ENCODE data around the gene CXorf49.

CXorf49 gene

GRCh38 chrX:71666240-71667223, 51.6 kb downstream of the CXorf49 start:
- no peaks in the 10 kb centered on the region for H3K9me3 ChIP-seq
- no peak for DNase-seq
- H3K27me3 ChIP-seq, result no peaks in the 10 kb centered on the region
- H3K36me3 ChIP-seq, result no peaks in the 10 kb centered on the region
- TF ChIP-seq, protein P1, sequence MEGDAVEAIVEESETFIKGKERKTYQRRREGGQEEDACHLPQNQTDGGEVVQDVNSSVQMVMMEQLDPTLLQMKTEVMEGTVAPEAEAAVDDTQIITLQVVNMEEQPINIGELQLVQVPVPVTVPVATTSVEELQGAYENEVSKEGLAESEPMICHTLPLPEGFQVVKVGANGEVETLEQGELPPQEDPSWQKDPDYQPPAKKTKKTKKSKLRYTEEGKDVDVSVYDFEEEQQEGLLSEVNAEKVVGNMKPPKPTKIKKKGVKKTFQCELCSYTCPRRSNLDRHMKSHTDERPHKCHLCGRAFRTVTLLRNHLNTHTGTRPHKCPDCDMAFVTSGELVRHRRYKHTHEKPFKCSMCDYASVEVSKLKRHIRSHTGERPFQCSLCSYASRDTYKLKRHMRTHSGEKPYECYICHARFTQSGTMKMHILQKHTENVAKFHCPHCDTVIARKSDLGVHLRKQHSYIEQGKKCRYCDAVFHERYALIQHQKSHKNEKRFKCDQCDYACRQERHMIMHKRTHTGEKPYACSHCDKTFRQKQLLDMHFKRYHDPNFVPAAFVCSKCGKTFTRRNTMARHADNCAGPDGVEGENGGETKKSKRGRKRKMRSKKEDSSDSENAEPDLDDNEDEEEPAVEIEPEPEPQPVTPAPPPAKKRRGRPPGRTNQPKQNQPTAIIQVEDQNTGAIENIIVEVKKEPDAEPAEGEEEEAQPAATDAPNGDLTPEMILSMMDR (IDR thresholded peaks at IDR 0.05), result no peak
- intact Hi-C loops (cut with DNase I; ENCODE audit: low total_unique reads), result no loop called here
- H3K4me1 ChIP-seq, result no peaks in the 10 kb centered on the region
- H3K27ac ChIP-seq, result no peak overlapping the region
- no peak overlapping the region for H3K4me3 ChIP-seq

- intact Hi-C loops (cut with DNase I; ENCODE audit: low total_unique reads), result no loop called here
- H3K27me3 ChIP-seq, result no peaks in the 10 kb centered on the region
- TF ChIP-seq, protein P1 (IDR thresholded peaks at IDR 0.05), result no peak
- H3K9me3 ChIP-seq, result no peaks in the 10 kb centered on the region
- no peak overlapping the region for H3K27ac ChIP-seq
- H3K36me3 ChIP-seq, result no peaks in the 10 kb centered on the region
- H3K4me1 ChIP-seq, result no peaks in the 10 kb centered on the region
- no peak for DNase-seq
- H3K4me3 ChIP-seq, result no peak overlapping the region
Measured at GRCh38 chrX:71665747-71666146, 52.3 kb downstream of the CXorf49 start.

DNA sequence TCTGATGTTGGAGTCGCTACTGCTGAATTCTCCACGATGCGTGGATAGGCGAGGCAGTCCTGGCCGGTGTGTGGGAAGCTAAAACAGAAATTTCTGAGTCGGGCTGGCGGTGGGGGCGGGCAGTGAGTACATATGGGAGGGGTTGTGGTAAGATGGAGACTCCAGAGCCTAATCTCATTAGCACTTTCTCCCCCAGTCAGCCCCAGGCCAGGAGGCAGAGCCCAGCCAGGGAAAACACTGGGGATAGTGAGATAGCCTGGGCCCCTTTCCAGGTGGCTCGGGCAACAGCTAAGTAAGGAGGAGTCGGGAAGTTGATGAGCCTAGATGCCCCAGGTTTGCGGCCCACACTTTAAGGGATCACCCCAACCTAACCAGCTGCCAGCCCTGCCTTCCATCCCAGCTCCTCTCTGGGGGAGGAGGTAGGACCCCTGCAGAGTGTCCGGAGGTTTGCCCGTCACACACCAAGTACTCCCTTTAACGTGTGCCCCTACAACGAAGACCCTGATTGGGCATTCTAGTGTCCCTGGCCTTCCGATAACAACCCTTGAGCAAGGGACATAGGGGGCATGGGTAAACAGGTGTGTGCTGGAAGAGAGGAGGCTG, 53.1 kb downstream of the CXorf49 start:
- Histone ChIP-seq H3K36me3 (no peaks in the 10 kb centered on the region), H3K27ac (no peak overlapping the region), H3K27me3 (no peaks in the 10 kb centered on the region), H3K4me1 (no peaks in the 10 kb centered on the region), H3K4me3 (no peak overlapping the region), H3K9me3 (no peaks in the 10 kb centered on the region)
- intact Hi-C loops (cut with DNase I; ENCODE audit: low total_unique reads), result no loop called here
- DNase-seq, result no peak
- TF ChIP-seq, protein P1 (IDR thresholded peaks at IDR 0.05), result no peak

All from tibial artery (tissue), 4 donors.